Activated T-helper 17 cell treated with anti-CD3 and anti-CD28 coated beads, Interleukin-2, amount 50 U/mL, for 72 hours (primary cell): Measurements from ENCODE around the gene SUCLG2. TPM values are rescaled to one million over a fixed set of nuclear protein-coding genes. Genes with fewer than 3 reads are reported as not detected.

Source experiments
- ATAC-seq: fragments of 150-1000 bp; cut with Tn5 transposase; replicated peaks from 2 replicates; pipeline ENCODE4 v1.10.0; 2021; ENCODE audit warnings: mild to moderate bottlenecking, moderate library complexity
- H3K27ac Mint-ChIP-seq: one replicate; pipeline ENCODE4 v1.8.0; 2022; ENCODE audit warnings: mixed read lengths
- H3K27me3 Mint-ChIP-seq: one replicate; pipeline ENCODE4 v1.8.0; 2022; ENCODE audit warnings: mixed read lengths
- H3K36me3 Mint-ChIP-seq: one replicate; pipeline ENCODE4 v1.8.0; 2022; ENCODE audit warnings: low read depth, mild to moderate bottlenecking, mixed read lengths
- H3K4me1 Mint-ChIP-seq: one replicate; pipeline ENCODE4 v1.8.0; 2022; ENCODE audit warnings: mixed read lengths
- H3K4me3 Mint-ChIP-seq: one replicate; pipeline ENCODE4 v1.8.0; 2022; ENCODE audit warnings: mild to moderate bottlenecking, mixed read lengths
- H3K9me3 Mint-ChIP-seq: one replicate; pipeline ENCODE4 v1.8.0; 2022; ENCODE audit warnings: mixed read lengths
- total RNA-seq, 2 donors: library from RNA; stranded (reverse); gene quantifications; one replicate each; pipeline ENCODE4 v1.2.3, GENCODE V29; 2022

Gene SUCLG2
- total RNA-seq, 2 donors from 2014 or later, result 34.3 to 42.5 TPM

DNA sequence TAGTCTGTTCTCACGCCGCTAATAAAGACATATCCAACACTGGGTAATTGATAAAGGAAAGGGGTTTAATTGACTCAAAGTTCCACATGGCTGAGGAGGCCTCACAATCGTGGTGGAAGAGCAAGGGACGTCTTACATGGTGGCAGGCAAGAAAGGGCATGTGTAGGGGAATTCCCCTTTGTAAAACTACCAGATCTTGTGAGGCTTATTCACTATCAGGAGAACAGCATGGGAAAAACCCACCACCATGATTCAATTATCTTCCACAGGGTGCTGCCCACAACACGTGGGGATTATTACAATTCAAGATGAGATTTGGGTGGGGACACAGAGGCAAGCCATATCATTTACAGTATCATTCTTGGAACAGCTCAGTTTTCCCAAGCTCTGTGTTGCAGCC, 268.0 kb downstream of the SUCLG2 start:
- Mint-ChIP-seq H3K4me3 (no peak overlapping the region), H3K36me3 (peaks cover 42% of the 10 kb centered on the region), H3K27me3 (no peaks in the 10 kb centered on the region), H3K27ac (no peak overlapping the region), H3K9me3 (peaks cover 5% of the 10 kb centered on the region), H3K4me1 (peaks cover 23% of the 10 kb centered on the region)
- peak; percentile 78 for ATAC-seq

DNA sequence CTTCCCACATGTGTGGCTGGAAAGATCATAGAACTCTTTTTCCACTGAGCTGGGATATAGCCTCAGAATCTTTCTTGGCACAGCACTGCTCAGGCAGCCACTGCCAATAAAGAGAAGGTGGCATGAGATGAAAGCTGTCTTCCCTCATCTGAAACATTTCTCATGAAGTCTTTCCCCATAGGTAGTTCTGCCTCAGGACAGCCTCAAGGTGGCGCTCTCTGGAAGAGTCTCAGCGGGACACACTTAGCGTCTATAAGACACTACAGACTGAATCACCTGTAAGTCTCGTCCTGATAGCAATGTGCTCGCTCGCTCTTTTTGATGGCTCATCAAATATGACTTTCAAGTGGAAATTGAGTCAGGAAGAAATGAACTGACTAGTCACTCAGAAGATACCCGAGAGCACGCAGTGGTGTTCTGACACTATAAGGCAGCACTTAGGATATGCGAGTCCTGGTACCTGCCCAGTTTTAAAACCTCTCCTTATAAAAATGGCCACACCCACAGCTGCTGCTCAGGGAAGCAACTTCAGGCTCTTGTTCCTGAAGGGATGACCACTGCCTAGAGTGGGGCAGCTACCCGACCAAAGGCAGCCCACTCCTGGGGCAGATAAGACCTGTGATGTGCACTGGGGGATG, 269.5 kb downstream of the SUCLG2 start:
- Mint-ChIP-seq H3K4me3 (no peak overlapping the region), H3K36me3 (peaks cover 39% of the 10 kb centered on the region), H3K27me3 (no peaks in the 10 kb centered on the region), H3K4me1 (peaks cover 23% of the 10 kb centered on the region), H3K27ac (no peak overlapping the region), H3K9me3 (peaks cover 5% of the 10 kb centered on the region)
- peak; percentile 40 for ATAC-seq

DNA sequence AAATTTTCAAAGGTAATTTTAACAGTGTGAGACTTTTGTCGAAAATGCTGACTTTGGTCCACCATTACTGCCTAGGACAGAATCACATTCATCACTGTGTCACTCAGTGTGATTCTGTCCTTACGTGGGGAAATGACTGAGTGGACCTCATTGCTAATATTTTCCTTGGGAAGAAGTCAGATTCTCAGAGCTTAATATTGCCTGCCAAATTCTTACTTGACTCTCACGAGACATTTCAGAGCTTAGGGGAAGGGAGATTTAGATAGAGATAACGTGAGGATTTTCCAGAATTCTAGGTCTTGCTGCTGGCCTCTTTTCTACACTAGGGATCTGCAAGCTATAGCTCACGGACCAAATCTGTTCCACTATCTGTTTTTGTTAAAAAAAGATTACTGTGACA, 270.4 kb downstream of the SUCLG2 start:
- no peaks in the 10 kb centered on the region for H3K27me3 Mint-ChIP-seq
- H3K4me3 Mint-ChIP-seq, result no peak overlapping the region
- no peak for ATAC-seq
- H3K27ac Mint-ChIP-seq, result no peak overlapping the region
- peaks cover 39% of the 10 kb centered on the region for H3K36me3 Mint-ChIP-seq
- H3K9me3 Mint-ChIP-seq, result peaks cover 5% of the 10 kb centered on the region
- H3K4me1 Mint-ChIP-seq, result peaks cover 17% of the 10 kb centered on the region

GRCh38 chr3:67383379-67383778, 271.0 kb downstream of the SUCLG2 start:
- ATAC-seq, result no peak
- H3K9me3 Mint-ChIP-seq, result peaks cover 5% of the 10 kb centered on the region
- no peak overlapping the region for H3K4me3 Mint-ChIP-seq
- peaks cover 10% of the 10 kb centered on the region for H3K4me1 Mint-ChIP-seq
- H3K27me3 Mint-ChIP-seq, result no peaks in the 10 kb centered on the region
- H3K27ac Mint-ChIP-seq, result no peak overlapping the region
- peaks cover 37% of the 10 kb centered on the region for H3K36me3 Mint-ChIP-seq

DNA sequence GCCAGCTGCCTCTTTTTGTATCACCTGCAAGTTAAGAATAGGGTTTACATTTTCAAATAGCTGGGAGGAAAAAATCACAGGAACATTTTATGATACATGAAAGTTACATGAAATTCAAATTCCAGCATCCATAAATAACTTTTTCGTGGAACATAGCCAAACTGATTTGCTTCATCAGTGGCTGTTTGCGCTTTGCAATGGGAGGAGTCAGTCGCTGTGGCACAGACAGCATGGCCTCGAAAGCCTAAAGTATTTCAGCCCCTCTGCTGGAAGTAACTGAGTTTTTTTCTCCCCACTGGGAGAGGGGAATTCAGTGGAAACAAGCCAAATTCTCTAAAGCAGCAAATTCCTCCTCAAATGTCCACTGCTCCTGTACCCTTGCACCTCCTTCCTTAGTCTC, 271.9 kb downstream of the SUCLG2 start:
- peaks cover 41% of the 10 kb centered on the region for H3K36me3 Mint-ChIP-seq
- peaks cover 14% of the 10 kb centered on the region for H3K4me1 Mint-ChIP-seq
- no peak overlapping the region for H3K4me3 Mint-ChIP-seq

GRCh38 chr3:67381667-67382272, 272.6 kb downstream of the SUCLG2 start:
- H3K36me3 Mint-ChIP-seq, result peaks cover 39% of the 10 kb centered on the region
- no peaks in the 10 kb centered on the region for H3K27me3 Mint-ChIP-seq
- no peak for ATAC-seq
- H3K4me1 Mint-ChIP-seq, result peaks cover 11% of the 10 kb centered on the region
- no peak overlapping the region for H3K4me3 Mint-ChIP-seq
- H3K27ac Mint-ChIP-seq, result no peak overlapping the region
- peaks cover 2% of the 10 kb centered on the region for H3K9me3 Mint-ChIP-seq

More for the DNA sequence above, 271.9 kb downstream of the SUCLG2 start:
- H3K27me3 Mint-ChIP-seq, result no peaks in the 10 kb centered on the region
- peaks cover 5% of the 10 kb centered on the region for H3K9me3 Mint-ChIP-seq
- no peak overlapping the region for H3K27ac Mint-ChIP-seq
- no peak for ATAC-seq

- Mint-ChIP-seq H3K27me3 (no peaks in the 10 kb centered on the region), H3K27ac (no peak overlapping the region), H3K9me3 (no peaks in the 10 kb centered on the region), H3K36me3 (peaks cover 41% of the 10 kb centered on the region), H3K4me3 (no peak overlapping the region), H3K4me1 (peaks cover 4% of the 10 kb centered on the region)
- no peak for ATAC-seq
Measured at GRCh38 chr3:67380118-67380517, 274.3 kb downstream of the SUCLG2 start.

- Mint-ChIP-seq H3K27me3 (no peaks in the 10 kb centered on the region), H3K4me3 (no peak overlapping the region), H3K27ac (no peak overlapping the region), H3K4me1 (peaks cover 4% of the 10 kb centered on the region), H3K36me3 (peaks cover 63% of the 10 kb centered on the region), H3K9me3 (no peaks in the 10 kb centered on the region)
- no peak for ATAC-seq
Measured at GRCh38 chr3:67377299-67377698, 277.1 kb downstream of the SUCLG2 start.

GRCh38 chr3:67376416-67376815, 278.0 kb downstream of the SUCLG2 start:
- no peak for ATAC-seq
- Mint-ChIP-seq H3K27me3 (no peaks in the 10 kb centered on the region), H3K27ac (no peak overlapping the region), H3K4me3 (no peak overlapping the region), H3K36me3 (peaks cover 65% of the 10 kb centered on the region), H3K4me1 (peaks cover 4% of the 10 kb centered on the region), H3K9me3 (no peaks in the 10 kb centered on the region)

DNA sequence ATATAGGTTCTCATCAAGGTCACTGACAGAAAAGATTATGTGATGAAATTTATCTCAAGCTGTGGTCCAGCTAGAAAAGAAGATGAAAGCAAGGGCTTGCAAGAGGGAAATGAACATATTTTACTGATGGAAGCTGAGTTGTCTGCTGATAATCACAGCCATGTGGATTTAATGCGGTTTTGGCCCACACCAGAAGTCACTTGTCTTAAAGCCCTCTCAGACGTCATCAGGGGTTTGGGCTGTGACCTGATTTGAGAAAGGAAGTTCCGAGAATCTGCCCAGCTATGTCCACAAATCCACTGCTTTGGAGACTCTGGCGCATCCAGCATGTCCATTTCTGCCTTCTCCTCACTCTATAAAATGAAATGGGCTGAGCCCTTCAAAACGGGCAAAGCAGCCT, 278.4 kb downstream of the SUCLG2 start:
- H3K36me3 Mint-ChIP-seq, result peaks cover 65% of the 10 kb centered on the region
- peaks cover 4% of the 10 kb centered on the region for H3K4me1 Mint-ChIP-seq
- no peak for ATAC-seq
- no peak overlapping the region for H3K4me3 Mint-ChIP-seq
- H3K27me3 Mint-ChIP-seq, result no peaks in the 10 kb centered on the region
- no peaks in the 10 kb centered on the region for H3K9me3 Mint-ChIP-seq
- H3K27ac Mint-ChIP-seq, result no peak overlapping the region

DNA sequence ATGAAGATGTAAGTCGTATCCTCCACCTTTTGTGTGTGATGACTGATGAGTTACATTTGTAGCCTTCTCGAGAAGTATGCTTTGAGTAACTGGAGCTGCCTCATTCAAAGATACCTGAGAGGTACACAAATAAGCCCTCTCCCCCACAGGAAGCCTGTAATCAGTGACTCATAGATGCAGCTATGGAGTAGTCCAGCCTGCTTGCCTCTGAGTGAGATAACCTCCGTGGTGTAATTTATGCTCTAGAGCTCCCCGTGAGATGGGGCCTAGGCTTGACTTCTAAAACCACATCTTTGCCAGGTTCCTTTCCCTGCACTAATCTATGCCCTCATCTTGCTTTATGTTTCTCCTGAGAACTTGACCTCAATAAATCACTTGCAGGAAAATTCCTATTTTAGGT, 291.7 kb downstream of the SUCLG2 start:
- peaks cover 32% of the 10 kb centered on the region for H3K4me1 Mint-ChIP-seq
- H3K9me3 Mint-ChIP-seq, result no peaks in the 10 kb centered on the region
- H3K36me3 Mint-ChIP-seq, result no peaks in the 10 kb centered on the region
- H3K27ac Mint-ChIP-seq, result peak overlapping the region; percentile 65
- no peaks in the 10 kb centered on the region for H3K27me3 Mint-ChIP-seq
- ATAC-seq, result peak; percentile 93
- H3K4me3 Mint-ChIP-seq, result peak overlapping the region; percentile 2

- Mint-ChIP-seq H3K27ac (peak overlapping the region; percentile 65), H3K4me1 (peaks cover 32% of the 10 kb centered on the region), H3K9me3 (no peaks in the 10 kb centered on the region), H3K36me3 (no peaks in the 10 kb centered on the region), H3K4me3 (no peak overlapping the region), H3K27me3 (peaks cover 3% of the 10 kb centered on the region)
- no peak for ATAC-seq
Measured at GRCh38 chr3:67361770-67362169, 292.6 kb downstream of the SUCLG2 start.

DNA sequence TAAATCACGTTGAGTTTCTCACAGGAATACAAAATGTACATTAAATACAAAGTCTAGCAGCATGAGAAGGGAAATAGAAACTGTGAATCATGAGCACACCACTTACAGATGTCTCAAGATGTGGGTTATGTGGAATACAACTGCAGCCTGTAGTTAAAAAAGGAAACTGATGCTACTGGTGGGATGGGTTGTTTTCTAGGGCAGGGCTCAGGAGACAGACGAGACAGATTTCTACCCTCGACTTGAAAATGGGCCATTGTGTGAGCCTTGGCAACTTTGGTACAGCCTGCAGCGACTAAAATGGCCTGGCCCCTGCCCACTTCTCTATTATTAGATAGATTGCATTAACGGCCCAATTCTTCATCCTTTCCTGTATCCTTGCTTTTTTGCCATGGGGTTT, 293.1 kb downstream of the SUCLG2 start:
- Mint-ChIP-seq H3K4me3 (no peak overlapping the region), H3K9me3 (no peaks in the 10 kb centered on the region), H3K36me3 (no peaks in the 10 kb centered on the region), H3K27me3 (peaks cover 3% of the 10 kb centered on the region), H3K27ac (no peak overlapping the region), H3K4me1 (peaks cover 32% of the 10 kb centered on the region)
- ATAC-seq, result peak; percentile 71

DNA sequence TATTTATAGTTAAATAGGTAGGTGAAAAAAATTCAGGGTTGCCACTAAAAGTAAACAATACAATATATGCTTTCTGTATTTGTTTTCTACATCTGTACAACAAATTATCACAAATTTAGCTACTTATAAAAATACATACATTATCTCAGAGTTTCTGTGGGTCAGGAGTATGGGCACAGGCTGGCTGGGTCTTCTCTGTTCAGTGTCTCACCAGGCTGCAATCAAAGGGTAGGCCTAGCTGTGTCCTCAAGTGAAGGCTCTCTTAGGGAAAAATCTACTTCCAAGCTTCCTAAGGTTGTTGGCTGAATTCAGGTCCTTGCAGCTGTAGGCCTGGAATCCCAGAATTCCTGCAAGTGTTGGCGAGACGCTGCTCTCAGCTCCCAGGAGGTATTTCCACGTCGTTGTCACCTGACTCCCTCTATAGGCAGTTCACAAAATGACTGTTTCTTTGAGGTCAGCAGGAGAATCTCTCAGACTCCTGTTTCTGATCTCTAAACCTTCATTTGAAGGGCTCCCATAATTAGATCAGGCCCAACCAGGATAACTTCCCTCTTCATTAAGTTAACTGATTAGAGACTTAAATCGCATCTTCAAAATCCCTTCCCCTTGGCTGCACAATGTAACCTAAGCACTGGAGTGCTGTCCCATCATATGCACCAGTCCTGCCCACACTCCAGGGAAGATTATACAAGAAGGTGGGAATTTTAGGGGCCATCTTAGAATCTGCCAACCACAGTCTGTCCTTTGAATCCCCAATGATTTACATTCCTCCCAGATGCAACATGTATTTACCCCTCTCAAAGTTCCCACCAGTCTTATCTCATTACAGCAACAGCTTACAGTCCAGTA, 296.6 kb downstream of the SUCLG2 start:
- H3K4me1 Mint-ChIP-seq, result peaks cover 16% of the 10 kb centered on the region
- no peak overlapping the region for H3K27ac Mint-ChIP-seq
- no peaks in the 10 kb centered on the region for H3K36me3 Mint-ChIP-seq
- peaks cover 3% of the 10 kb centered on the region for H3K27me3 Mint-ChIP-seq
- no peaks in the 10 kb centered on the region for H3K9me3 Mint-ChIP-seq
- ATAC-seq, result no peak
- H3K4me3 Mint-ChIP-seq, result no peak overlapping the region
